ENCODE data around the gene STH.

The STH gene

GRCh38 chr17:45968732-45969131 lies 30.3 kb upstream of the STH start:
- DNase-seq, result no peak

GRCh38 chr17:45969726-45970125 lies 29.3 kb upstream of the STH start:
- DNase-seq, result no peak

- DNase-seq, result no peak
Observed at GRCh38 chr17:45970659-45971058, 28.4 kb upstream of the STH start.

- DNase-seq, result no peak
Observed at GRCh38 chr17:45971698-45972141, 27.3 kb upstream of the STH start.

GRCh38 chr17:45972531-45972930 lies 26.5 kb upstream of the STH start:
- no peak for DNase-seq

- DNase-seq, result no peak
Observed at GRCh38 chr17:45973099-45973780, 25.8 kb upstream of the STH start.

GRCh38 chr17:45973946-45974859 lies 24.8 kb upstream of the STH start:
- DNase-seq, result no peak

- no peak for DNase-seq
Observed at GRCh38 chr17:45974916-45975630, 24.0 kb upstream of the STH start.

- DNase-seq, result no peak
Observed at GRCh38 chr17:45975640-45976295, 23.3 kb upstream of the STH start.

- DNase-seq, result no peak
Observed at GRCh38 chr17:45976391-45976754, 22.7 kb upstream of the STH start.

- DNase-seq, result no peak
Observed at GRCh38 chr17:45976755-45977505, 22.1 kb upstream of the STH start.

- DNase-seq, result no peak
Observed at GRCh38 chr17:45977506-45977824, 21.6 kb upstream of the STH start.

- DNase-seq, result no peak
Observed at GRCh38 chr17:45977976-45978626, 20.9 kb upstream of the STH start.

- DNase-seq, result no peak
Observed at GRCh38 chr17:45979137-45979536, 19.9 kb upstream of the STH start.

GRCh38 chr17:45980855-45981254 lies 18.2 kb upstream of the STH start:
- no peak for DNase-seq

GRCh38 chr17:45981306-45981705 lies 17.7 kb upstream of the STH start:
- DNase-seq, result no peak

- no peak for DNase-seq
Observed at GRCh38 chr17:45982791-45983613, 16.0 kb upstream of the STH start.

GRCh38 chr17:45983614-45984310 lies 15.3 kb upstream of the STH start:
- no peak for DNase-seq

GRCh38 chr17:45984368-45984767 lies 14.7 kb upstream of the STH start:
- DNase-seq, result no peak

GRCh38 chr17:45985447-45985846 lies 13.6 kb upstream of the STH start:
- DNase-seq, result no peak
